NCI-H1105 (cell line): ENCODE results near the gene OR4F15.

ENCODE experiments used
- DNase-seq: peaks from one replicate; lab custom pipeline; 2025; lab: John Stamatoyannopoulos, UW

OR4F15 gene

GRCh38 chr15:101804375-101804774 lies 7.6 kb upstream of the OR4F15 start:
- DNase-seq = no peak

- no peak for DNase-seq
Observed at GRCh38 chr15:101804941-101805340, 7.1 kb upstream of the OR4F15 start.

GRCh38 chr15:101805605-101806345 lies 6.2 kb upstream of the OR4F15 start:
- no peak for DNase-seq

DNA sequence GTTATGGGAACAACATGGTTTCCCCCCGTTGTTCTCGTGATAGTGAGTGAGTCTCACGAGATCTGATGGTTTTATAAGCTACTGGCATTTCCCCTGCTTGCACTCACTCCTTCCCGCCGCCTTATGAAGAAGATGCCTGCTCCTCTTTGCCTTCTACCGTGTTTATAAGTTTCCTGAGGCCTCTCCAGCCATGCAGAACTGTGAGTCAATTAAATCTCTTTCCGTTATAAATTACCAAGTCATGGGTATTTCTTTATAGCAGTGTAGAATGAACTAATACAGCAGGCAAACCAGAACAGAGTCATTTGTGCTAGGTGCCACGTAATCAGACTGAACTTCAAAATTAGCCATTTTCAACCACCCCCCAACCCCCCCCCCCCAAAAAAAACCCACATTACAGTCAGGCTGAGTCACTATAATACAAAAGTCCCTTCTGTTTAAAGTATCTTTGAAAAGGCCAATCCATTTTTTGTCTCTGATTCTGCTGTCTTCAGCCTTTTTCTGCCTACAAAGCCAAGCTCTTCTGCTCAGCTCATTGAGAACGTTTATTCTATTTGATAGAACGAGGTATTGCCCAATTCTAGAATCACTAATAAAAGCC lies 4.6 kb upstream of the OR4F15 start:
- no peak for DNase-seq

DNA sequence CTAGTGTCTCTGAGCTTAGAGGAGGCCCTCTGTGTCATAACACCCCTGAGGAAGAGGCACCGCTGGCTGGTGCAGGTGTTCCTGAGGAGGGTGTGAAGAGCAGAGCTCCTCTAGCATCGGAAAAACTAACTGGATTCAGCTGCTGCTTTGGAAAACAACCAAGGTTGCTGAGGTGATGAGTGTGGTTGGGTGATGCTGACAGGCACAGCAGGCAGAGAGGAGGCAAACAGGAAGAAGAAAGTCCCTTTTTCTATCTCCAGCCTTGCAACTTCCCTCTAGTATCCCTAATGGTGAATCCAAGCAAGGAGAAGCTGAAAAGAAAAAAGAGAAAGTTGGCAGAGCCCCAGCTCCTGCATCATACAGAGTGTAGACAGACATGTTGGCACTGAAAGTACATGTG lies 3.8 kb upstream of the OR4F15 start:
- no peak for DNase-seq

DNA sequence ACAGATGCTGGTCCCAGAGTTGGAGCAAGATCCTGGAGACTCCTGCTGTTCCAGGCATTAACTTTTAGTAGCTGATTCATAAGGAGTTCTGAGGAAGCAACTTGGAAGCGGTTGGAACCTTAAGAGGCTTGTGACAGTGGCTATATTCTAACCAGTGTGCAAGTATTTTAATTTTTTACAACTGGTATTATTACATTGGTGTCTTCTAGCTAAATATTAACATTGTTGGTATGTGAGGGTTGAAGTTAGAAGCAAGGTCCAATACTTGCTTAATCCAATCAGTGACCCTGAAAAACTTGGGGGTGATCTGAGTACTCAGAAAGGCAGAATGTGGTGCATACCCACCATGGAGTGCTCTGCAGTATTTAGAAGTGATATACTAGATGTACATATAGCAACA lies 1.5 kb upstream of the OR4F15 start:
- no peak for DNase-seq

DNA sequence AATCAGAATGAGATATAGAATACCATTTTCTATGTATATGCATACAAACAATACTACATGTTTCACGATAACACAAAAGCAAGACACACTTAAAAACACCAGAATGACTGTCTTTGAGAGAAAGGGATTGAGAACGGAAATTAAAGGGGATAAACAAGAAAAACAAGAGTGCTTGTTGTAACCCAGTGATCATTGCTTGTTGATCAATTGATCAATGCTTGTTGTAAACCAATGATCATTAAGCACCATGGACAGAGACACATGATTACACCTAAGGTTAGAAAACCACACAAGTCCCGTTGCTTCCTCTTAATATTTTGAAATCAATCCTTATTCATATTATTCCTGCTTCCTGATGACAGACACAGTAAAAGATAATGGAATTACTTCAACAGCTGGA lies 1.1 kb upstream of the OR4F15 start:
- DNase-seq = no peak

DNA sequence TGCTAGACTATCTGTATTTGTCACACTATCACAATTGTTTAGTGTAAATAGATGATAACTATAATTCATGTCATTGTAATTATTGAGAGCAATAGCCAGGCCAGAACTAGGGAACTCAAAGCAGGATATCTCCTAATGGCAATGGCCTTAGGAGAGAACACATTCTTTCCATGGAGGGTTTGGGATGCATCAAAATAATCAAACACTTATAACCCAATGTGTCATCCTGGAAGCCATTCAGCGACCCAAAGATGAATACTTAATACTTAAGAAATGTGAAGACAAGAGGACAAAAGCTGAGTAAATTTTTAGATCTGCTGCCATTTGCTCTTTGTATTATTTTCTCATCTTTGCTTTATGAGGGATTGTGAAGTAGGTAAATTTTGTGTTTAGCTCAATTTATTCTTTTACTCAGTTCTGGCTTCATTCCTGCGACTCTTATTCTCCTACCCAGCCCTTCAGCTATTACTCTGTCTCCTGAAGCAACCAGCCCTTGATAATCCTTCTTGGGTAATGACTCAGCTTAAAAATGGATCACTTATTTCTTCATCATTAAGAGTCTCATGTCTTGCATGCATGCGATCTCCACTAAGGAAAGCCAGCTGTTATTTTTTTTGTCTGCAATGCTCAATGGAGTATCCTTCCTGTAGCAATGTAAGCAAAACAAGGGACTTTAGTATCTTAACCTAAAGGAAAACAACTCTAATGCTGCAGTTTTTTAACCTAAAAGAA lies 2.0 kb downstream of the OR4F15 start:
- DNase-seq = no peak

DNA sequence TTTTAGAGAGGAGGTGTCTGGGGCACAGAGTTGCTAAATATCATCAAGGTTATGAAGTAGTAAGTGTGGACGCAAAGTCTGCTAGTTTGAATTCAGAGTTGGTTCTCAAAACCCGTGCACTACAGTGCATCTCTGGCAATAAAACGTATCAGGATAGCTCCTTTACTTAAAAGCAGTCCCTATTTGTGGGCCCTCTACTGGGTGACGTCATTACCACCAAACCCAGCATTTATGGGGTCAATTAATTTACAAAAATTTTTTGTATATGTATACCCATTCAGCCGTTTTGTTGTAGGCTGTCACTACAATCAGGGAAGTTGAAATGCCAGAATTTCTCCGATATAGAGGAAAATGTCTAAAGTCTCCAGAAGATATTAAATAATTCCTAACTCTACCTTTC lies 8.8 kb downstream of the OR4F15 start:
- DNase-seq = no peak

DNA sequence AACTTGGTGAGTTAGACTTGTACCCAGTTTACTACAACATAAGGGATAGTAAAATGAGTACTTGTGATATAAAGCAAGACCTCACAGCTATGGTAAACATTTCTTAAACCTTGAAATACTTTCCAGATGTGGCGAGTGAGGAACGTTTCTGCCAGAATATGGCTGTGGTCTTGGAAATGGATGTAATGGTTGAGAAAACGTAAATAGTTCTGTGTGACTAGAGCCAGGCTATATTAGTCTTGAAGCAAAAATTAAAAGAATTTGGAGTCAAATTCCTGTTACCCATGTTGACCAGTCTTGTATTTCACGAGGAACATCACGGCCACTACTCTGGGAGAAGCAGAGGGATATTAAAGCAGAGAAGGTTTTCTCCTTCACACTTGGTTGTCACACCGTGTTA lies 15.3 kb downstream of the OR4F15 start:
- DNase-seq = no peak

DNA sequence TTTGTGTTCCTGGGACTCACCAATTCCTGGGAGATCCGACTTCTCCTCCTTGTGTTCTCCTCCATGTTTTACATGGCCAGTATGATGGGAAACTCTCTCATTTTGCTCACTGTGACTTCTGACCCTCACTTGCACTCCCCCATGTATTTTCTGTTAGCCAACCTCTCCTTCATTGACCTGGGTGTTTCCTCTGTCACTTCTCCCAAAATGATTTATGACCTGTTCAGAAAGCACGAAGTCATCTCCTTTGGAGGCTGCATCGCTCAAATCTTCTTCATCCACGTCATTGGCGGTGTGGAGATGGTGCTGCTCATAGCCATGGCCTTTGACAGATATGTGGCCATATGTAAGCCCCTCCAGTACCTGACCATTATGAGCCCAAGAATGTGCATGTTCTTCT lies 16.8 kb downstream of the OR4F15 start:
- no peak for DNase-seq

GRCh38 chr15:101841656-101842055 lies 29.7 kb downstream of the OR4F15 start:
- no peak for DNase-seq

DNA sequence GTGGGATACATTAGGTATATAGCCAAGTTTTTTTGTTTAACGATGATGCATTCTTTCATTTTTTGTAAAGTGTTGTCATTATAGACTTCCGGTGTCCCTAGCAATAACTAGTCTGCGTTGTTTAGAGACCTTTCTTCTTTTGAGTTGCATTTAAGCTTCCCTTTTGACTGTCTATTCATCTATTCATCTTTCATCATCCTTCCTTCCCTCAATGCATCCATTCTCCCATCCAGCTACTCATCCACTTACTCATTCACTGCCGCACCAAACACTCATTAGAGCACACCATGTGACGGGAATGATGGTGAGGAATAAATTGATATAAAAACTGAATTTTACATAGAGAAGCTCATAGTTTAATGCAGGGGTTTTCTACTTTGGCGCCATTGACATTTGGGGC lies 32.9 kb downstream of the OR4F15 start:
- DNase-seq = no peak

GRCh38 chr15:101852356-101852755 lies 40.4 kb downstream of the OR4F15 start:
- DNase-seq = no peak
